SK-N-SH (cell line): ENCODE measurements around the gene SLC6A9.

ENCODE experiments used
- FOSL2 ChIP-seq: IDR thresholded peaks from 2 replicates; pipeline ENCODE4 v1.4.0; 2012; ENCODE audit warnings: low read depth, mild to moderate bottlenecking, moderate library complexity, borderline replicate concordance
- GABPA ChIP-seq: IDR thresholded peaks from 2 replicates; pipeline ENCODE4 v1.4.0; 2012; ENCODE audit warnings: low read depth, mild to moderate bottlenecking
- RXRA ChIP-seq: IDR thresholded peaks from 2 replicates; pipeline ENCODE4 v1.4.0; 2012; ENCODE audit warnings: low read depth, mild to moderate bottlenecking, borderline replicate concordance
- YY1 ChIP-seq: IDR thresholded peaks from 2 replicates; pipeline ENCODE4 v1.4.0; 2012; ENCODE audit warnings: low read depth, mild to moderate bottlenecking
- TF ChIP-seq, protein P1 (sequence below): fragments of 200-600 bp; sonication (generic); IDR thresholded peaks from 2 replicates; pipeline ENCODE4 v1.6.1; 2017; ENCODE audit warnings: antibody characterized with exemption, mild to moderate bottlenecking, moderate library complexity
- TF ChIP-seq, protein P2 (sequence below): IDR thresholded peaks from 2 replicates; pipeline ENCODE4 v1.6.1; 2012; ENCODE audit warnings: mild to moderate bottlenecking, low read depth, low read length, moderate library complexity

DNA sequence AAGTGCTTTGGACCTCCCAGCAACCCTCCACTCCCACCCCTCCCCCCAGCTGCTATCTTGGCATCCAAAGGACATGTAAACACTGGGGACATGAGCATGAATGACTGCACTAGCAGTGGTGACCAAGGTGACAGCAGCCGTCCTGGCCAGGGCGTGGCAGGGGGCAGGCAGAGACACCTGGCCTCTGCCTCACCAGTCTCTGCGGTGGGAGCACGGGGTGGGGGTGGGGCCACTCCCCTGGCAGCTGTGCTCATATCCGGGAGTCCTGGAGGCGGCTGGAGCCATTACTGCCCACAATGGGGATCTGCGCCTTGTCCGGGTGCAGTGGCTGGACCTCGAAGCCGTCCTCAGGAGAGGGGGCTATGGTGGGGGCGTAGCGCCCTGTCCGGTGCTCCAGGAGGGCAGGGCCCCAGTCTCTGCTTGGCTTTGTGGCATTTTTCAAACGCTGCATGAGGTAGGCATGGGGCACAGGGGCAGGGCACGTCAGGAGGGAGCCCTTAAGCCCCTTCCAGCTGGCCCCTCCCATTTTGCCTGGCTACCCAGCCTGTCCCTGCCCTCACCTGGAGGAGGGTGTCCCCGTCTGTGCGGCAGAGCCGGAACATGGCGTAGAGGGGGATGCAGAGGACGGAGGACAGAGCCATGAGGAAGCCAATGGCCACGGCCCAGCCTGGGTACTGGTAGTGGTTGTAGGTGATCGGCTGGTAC is 33.8 kb downstream of the SLC6A9 start:
- TF ChIP-seq, protein P1, sequence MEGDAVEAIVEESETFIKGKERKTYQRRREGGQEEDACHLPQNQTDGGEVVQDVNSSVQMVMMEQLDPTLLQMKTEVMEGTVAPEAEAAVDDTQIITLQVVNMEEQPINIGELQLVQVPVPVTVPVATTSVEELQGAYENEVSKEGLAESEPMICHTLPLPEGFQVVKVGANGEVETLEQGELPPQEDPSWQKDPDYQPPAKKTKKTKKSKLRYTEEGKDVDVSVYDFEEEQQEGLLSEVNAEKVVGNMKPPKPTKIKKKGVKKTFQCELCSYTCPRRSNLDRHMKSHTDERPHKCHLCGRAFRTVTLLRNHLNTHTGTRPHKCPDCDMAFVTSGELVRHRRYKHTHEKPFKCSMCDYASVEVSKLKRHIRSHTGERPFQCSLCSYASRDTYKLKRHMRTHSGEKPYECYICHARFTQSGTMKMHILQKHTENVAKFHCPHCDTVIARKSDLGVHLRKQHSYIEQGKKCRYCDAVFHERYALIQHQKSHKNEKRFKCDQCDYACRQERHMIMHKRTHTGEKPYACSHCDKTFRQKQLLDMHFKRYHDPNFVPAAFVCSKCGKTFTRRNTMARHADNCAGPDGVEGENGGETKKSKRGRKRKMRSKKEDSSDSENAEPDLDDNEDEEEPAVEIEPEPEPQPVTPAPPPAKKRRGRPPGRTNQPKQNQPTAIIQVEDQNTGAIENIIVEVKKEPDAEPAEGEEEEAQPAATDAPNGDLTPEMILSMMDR, result no peak
- TF ChIP-seq YY1 (no peak), GABPA (no peak), FOSL2 (no peak), RXRA (no peak)
- TF ChIP-seq, protein P2, sequence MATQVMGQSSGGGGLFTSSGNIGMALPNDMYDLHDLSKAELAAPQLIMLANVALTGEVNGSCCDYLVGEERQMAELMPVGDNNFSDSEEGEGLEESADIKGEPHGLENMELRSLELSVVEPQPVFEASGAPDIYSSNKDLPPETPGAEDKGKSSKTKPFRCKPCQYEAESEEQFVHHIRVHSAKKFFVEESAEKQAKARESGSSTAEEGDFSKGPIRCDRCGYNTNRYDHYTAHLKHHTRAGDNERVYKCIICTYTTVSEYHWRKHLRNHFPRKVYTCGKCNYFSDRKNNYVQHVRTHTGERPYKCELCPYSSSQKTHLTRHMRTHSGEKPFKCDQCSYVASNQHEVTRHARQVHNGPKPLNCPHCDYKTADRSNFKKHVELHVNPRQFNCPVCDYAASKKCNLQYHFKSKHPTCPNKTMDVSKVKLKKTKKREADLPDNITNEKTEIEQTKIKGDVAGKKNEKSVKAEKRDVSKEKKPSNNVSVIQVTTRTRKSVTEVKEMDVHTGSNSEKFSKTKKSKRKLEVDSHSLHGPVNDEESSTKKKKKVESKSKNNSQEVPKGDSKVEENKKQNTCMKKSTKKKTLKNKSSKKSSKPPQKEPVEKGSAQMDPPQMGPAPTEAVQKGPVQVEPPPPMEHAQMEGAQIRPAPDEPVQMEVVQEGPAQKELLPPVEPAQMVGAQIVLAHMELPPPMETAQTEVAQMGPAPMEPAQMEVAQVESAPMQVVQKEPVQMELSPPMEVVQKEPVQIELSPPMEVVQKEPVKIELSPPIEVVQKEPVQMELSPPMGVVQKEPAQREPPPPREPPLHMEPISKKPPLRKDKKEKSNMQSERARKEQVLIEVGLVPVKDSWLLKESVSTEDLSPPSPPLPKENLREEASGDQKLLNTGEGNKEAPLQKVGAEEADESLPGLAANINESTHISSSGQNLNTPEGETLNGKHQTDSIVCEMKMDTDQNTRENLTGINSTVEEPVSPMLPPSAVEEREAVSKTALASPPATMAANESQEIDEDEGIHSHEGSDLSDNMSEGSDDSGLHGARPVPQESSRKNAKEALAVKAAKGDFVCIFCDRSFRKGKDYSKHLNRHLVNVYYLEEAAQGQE, result no peak
